ENCODE results near the gene ERI3. TPM values are rescaled to one million over a fixed set of nuclear protein-coding genes. Genes with fewer than 3 reads are reported as not detected.

The ERI3 gene
- total and polyA plus RNA-seq, 2 donors (not counting 3 experiments of a cell fraction or from before 2014, with no cell fraction given) = 45.3 to 94.0 TPM

DNA sequence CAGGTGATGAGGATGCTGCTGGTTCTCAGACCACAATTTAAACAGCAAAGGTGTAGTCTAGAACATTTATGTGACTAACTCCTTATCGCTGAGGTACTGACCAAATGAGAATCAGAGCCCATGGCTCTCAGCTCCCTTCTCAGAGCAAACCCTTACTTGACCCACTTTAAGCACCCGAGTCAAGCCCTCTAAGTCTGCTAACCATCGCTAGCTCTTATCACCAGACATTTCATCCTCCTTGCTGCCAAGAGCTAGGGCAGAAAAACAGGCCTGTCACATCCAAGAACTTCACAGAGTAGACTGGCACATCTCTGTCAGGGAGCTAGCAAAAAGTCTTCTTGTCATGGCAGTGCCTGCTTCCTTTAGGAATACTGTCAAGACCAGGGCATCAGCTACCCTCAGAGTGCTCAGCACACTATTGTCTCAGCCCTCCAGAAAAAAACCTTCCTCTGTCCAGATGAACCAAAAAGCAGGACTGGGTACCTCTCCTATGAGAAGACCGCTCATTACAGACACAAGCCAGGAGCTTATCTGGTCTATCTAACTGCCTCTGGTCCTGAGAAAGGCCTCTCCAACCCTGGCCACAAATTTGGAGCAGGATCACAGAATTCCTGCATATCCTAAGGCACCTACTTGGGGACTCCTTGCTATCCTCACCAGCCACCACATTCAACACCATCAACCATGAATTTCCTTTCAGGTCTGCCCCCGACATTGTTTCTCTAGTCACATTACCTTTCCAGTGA, 26.2 kb downstream of the ERI3 start:
- H3K27me3 ChIP-seq (ENCODE audit: control insufficient read depth in 2 of 2, insufficient read depth in 2 of 2, low read length in 2 of 2) = no peaks in the 10 kb centered on the region
- intact Hi-C loops (cut with micrococcal nuclease) (no loop called here), dilution Hi-C loops (cut with MboI; ENCODE audit: extremely low pct_ligation_motif_present, low sequenced_read_pairs) (no loop called here)
- no peak overlapping the region for H3K4me3 ChIP-seq (replicated peaks in 1 of 3; ENCODE audit: insufficient read depth in 1 of 3, low read depth in 1 of 3, low read length in 3 of 3)
- H3K9me1 ChIP-seq (replicated peaks; ENCODE audit: control insufficient read depth, extremely low read depth, insufficient read depth, low read length) = no peaks in the 10 kb centered on the region
- H3K9ac ChIP-seq (replicated peaks; ENCODE audit: extremely low read depth, insufficient read depth, low read length) = no peak overlapping the region
- POLR2A ChIA-PET = no interaction called here
- peaks cover 7% of the 10 kb centered on the region for H3K4me1 ChIP-seq (ENCODE audit: control insufficient read depth, extremely low read depth, insufficient read depth, low read length)
- TF ChIP-seq EZH2 (IDR thresholded peaks at IDR 0.05; ENCODE audit: borderline replicate concordance, low read depth, low read length, severe bottlenecking) (no peak), POLR2AphosphoS5 (IDR thresholded peaks at IDR 0.05; ENCODE audit: insufficient read depth, low read depth, low read length) (no peak), GATA2 (IDR thresholded peaks at IDR 0.05; ENCODE audit: insufficient read depth, insufficient read length, low read depth, low read length) (no peak), POLR2A (IDR thresholded peaks at IDR 0.05; ENCODE audit: low read depth, low read length) (no peak), MYC (IDR thresholded peaks at IDR 0.05; ENCODE audit: low read depth, low read length) (no peak), FOS (IDR thresholded peaks at IDR 0.05; ENCODE audit: borderline replicate concordance, insufficient read depth, low read length) (no peak), JUN (IDR thresholded peaks at IDR 0.05; ENCODE audit: borderline replicate concordance, insufficient read depth, insufficient read length, low read depth) (no peak), CTCF (IDR thresholded peaks at IDR 0.05; ENCODE audit: extremely low read depth in 1 of 2, insufficient read depth in 1 of 2, low read depth in 1 of 2, low read length in 2 of 2) (no peak)
- TF ChIP-seq, protein P1, sequence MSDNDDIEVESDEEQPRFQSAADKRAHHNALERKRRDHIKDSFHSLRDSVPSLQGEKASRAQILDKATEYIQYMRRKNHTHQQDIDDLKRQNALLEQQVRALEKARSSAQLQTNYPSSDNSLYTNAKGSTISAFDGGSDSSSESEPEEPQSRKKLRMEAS (IDR thresholded peaks at IDR 0.05; ENCODE audit: insufficient read depth, insufficient read length) = no peak
- H3K79me2 ChIP-seq (ENCODE audit: control insufficient read depth, insufficient read depth, low read length) = no peaks in the 10 kb centered on the region
- H3K4me2 ChIP-seq (ENCODE audit: insufficient read depth, low read length) = no peak overlapping the region
- no TSS peak for BruUV-seq (replicated peaks)
- no peaks in the 10 kb centered on the region for H3K36me3 ChIP-seq (ENCODE audit: control insufficient read depth in 2 of 2, extremely low read depth in 1 of 2, insufficient read depth in 2 of 2, low read length in 2 of 2)
- no peak overlapping the region for H2AFZ ChIP-seq (ENCODE audit: low read depth, low read length)
- no peaks in the 10 kb centered on the region for H3K9me3 ChIP-seq (replicated peaks; ENCODE audit: control insufficient read depth, insufficient read depth, low read length)
- no peak overlapping the region for H3K27ac ChIP-seq (ENCODE audit: insufficient read depth, low read depth, low read length)
- CTCF ChIA-PET = interaction anchor here (0.6 to 2.4 kb wide), 9 partner anchors 11 to 1548 kb away, joined by 3 to 7 read pairs (median 3); no protein-coding TSS in a partner anchor
- DNase-seq (ENCODE audit: low read depth, low spot score) (no peak), FAIRE-seq (no peak)
- H4K20me1 ChIP-seq (replicated peaks; ENCODE audit: control insufficient read depth, extremely low read depth, insufficient read depth, low read length) = no peaks in the 10 kb centered on the region

All from endothelial cell of umbilical vein (primary cell).